Neural cell (in vitro differentiated cells): ENCODE data around the gene YPEL4. TPM values are rescaled to one million over a fixed set of nuclear protein-coding genes. Genes with fewer than 3 reads are reported as not detected.

ENCODE experiments used
- H2AFZ ChIP-seq: fragments of 200-600, 300-800 bp; sonication (generic), shearing (Covaris generic); 2 replicates; pipeline ENCODE4 v1.6.0; 2014; ENCODE audit warnings: low read depth, mild to moderate bottlenecking, antibody characterized with exemption, low read length, moderate library complexity
- H3F3A ChIP-seq: fragments of 200-600 bp; shearing (Covaris generic); 2 replicates; pipeline ENCODE4 v1.6.1; 2016; ENCODE audit warnings: mild to moderate bottlenecking, moderate library complexity, mixed read lengths, antibody characterized with exemption, low read length; ENCODE audit not compliant: insufficient read depth, poor library complexity, severe bottlenecking
- H3K27ac ChIP-seq: fragments of 200-600, 300-800 bp; sonication (generic), shearing (Covaris generic); 2 replicates; pipeline ENCODE4 v1.5.1; 2014; ENCODE audit warnings: mild to moderate bottlenecking, low read length, moderate library complexity
- H3K27me3 ChIP-seq: fragments of 300-800, 200-600 bp; sonication (generic), shearing (Covaris generic); 2 replicates; pipeline ENCODE4 v1.6.0; 2014; ENCODE audit warnings: mild to moderate bottlenecking, low read depth, low read length, moderate library complexity; ENCODE audit not compliant: insufficient read depth
- H3K36me3 ChIP-seq: fragments of 300-800, 200-600 bp; sonication (generic), shearing (Covaris generic); 2 replicates; pipeline ENCODE4 v1.5.1; 2014; ENCODE audit warnings: mild to moderate bottlenecking, antibody characterized with exemption, low read length, moderate library complexity; ENCODE audit not compliant: insufficient read depth
- H3K4me2 ChIP-seq: fragments of 300-800, 200-600 bp; sonication (generic), shearing (Covaris generic); 2 replicates; pipeline ENCODE4 v1.6.0; 2014; ENCODE audit warnings: mild to moderate bottlenecking, low read length
- H3K4me3 ChIP-seq: fragments of 300-800, 200-600 bp; sonication (generic), shearing (Covaris generic); 2 replicates; pipeline ENCODE4 v1.5.1; 2014; ENCODE audit warnings: mild to moderate bottlenecking, low read length, moderate library complexity
- H3K79me2 ChIP-seq: fragments of 200-600 bp; shearing (Covaris generic); replicated peaks from 2 replicates; pipeline ENCODE4 v1.6.0; 2014; ENCODE audit warnings: mild to moderate bottlenecking, low read length, moderate library complexity; ENCODE audit not compliant: insufficient read depth
- H3K9ac ChIP-seq: fragments of 300-800, 200-600 bp; sonication (generic), shearing (Covaris generic); 2 replicates; pipeline ENCODE4 v1.6.1; 2016; ENCODE audit warnings: mild to moderate bottlenecking, low read length, mixed read lengths
- H3K9me2 ChIP-seq: fragments of 200-600 bp; shearing (Covaris generic); 2 replicates; pipeline ENCODE4 v1.6.1; 2016; ENCODE audit warnings: mild to moderate bottlenecking, low read length, mixed read lengths; ENCODE audit not compliant: insufficient read depth
- H3K9me3 ChIP-seq: fragments of 200-600, 300-800 bp; sonication (generic), shearing (Covaris generic); 2 replicates; pipeline ENCODE4 v1.6.1; 2016; ENCODE audit warnings: mild to moderate bottlenecking, mixed run types, low read length, moderate library complexity, mixed read lengths
- H4K20me1 ChIP-seq: fragments of 200-600 bp; shearing (Covaris generic); 2 replicates; pipeline ENCODE4 v1.6.1; 2016; ENCODE audit warnings: mild to moderate bottlenecking, mixed run types; ENCODE audit not compliant: insufficient read depth
- CTCF ChIP-seq: fragments of 450-650 bp; IDR thresholded peaks from 2 replicates; pipeline ENCODE4 v1.5.1; 2014; ENCODE audit warnings: antibody characterized with exemption, mild to moderate bottlenecking, moderate library complexity; ENCODE audit not compliant: poor library complexity, severe bottlenecking
- EP300 ChIP-seq: fragments of 450-650 bp; conservative IDR thresholded peaks from 2 replicates; pipeline ENCODE4 v1.6.1; 2014; ENCODE audit warnings: antibody characterized with exemption, mild to moderate bottlenecking, moderate library complexity; ENCODE audit not compliant: poor library complexity, severe bottlenecking
- EZH2 ChIP-seq: fragments of 200-600, 300-800 bp; shearing (Covaris generic), sonication (generic); IDR thresholded peaks from 2 replicates; pipeline ENCODE4 v1.6.1; 2014; ENCODE audit warnings: antibody characterized with exemption, low read length, borderline replicate concordance, mild to moderate bottlenecking; ENCODE audit not compliant: insufficient read depth, poor library complexity, severe bottlenecking
- MXI1 ChIP-seq: fragments of 450-650 bp; conservative IDR thresholded peaks from 2 replicates; pipeline ENCODE4 v1.6.1; 2014; ENCODE audit warnings: antibody characterized with exemption, mild to moderate bottlenecking; ENCODE audit not compliant: poor library complexity, severe bottlenecking
- POLR2AphosphoS5 ChIP-seq: IDR thresholded peaks from 2 replicates; pipeline ENCODE4 v1.6.1; 2012
- RAD21 ChIP-seq: fragments of 450-650 bp; conservative IDR thresholded peaks from 2 replicates; pipeline ENCODE4 v1.6.1; 2014; ENCODE audit warnings: antibody characterized with exemption, mild to moderate bottlenecking, moderate library complexity
- REST ChIP-seq: IDR thresholded peaks from 2 replicates; pipeline ENCODE4 v1.6.1; 2012; ENCODE audit warnings: borderline replicate concordance
- SMC3 ChIP-seq: fragments of 450-650 bp; conservative IDR thresholded peaks from 2 replicates; pipeline ENCODE4 v1.6.1; 2014; ENCODE audit warnings: antibody characterized with exemption, mild to moderate bottlenecking, moderate library complexity; ENCODE audit not compliant: poor library complexity
- TAF1 ChIP-seq: IDR thresholded peaks from 2 replicates; pipeline ENCODE4 v1.6.1; 2012; ENCODE audit warnings: low read depth
- polyA plus RNA-seq: library from polyadenylated mRNA; depleted of rRNA; stranded (reverse); fragments of >200 nt; gene quantifications from 2 replicates; pipeline ENCODE4 v1.2.3, GENCODE V29; 2014

YPEL4 gene
- polyA plus RNA-seq, 1 donor from 2014 or later: 18.4 TPM

DNA sequence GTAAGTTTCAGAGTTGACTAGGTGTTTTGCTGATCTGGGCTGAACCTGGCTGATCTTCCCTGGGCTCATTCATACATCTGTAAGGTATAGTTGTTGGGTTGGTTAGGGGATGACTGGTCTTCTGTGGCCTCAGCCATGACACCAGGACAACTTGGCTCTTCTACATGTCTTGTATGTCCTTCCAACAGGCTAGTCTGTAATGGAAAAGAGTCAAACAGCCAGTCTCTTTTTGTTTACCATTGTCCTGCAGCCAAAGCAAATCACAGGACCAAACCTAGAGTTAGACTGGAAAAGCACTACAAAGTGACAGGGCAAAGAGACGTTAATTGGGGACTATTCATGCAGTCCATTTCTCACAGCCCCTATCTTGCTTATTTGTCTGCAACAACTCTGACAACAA lies 34.4 kb downstream of the YPEL4 start:
- no peak overlapping the region for H3K27ac ChIP-seq
- no peak overlapping the region for H3K4me3 ChIP-seq
- H3K36me3 ChIP-seq: no peaks in the 10 kb centered on the region
- no peak overlapping the region for H2AFZ ChIP-seq
- no peak overlapping the region for H3K9ac ChIP-seq
- H3K79me2 ChIP-seq: no peaks in the 10 kb centered on the region
- H3F3A ChIP-seq: no peaks in the 10 kb centered on the region
- H3K27me3 ChIP-seq: no peaks in the 10 kb centered on the region
- H4K20me1 ChIP-seq: no peaks in the 10 kb centered on the region
- no peaks in the 10 kb centered on the region for H3K9me2 ChIP-seq
- TF ChIP-seq MXI1 (no peak), EP300 (no peak), SMC3 (no peak), EZH2 (no peak), CTCF (no peak), TAF1 (no peak), REST (no peak), POLR2AphosphoS5 (no peak), RAD21 (no peak)
- no peak overlapping the region for H3K4me2 ChIP-seq
- H3K9me3 ChIP-seq: no peaks in the 10 kb centered on the region

GRCh38 chr11:57614234-57614772 lies 35.4 kb downstream of the YPEL4 start:
- TF ChIP-seq RAD21 (no peak), TAF1 (no peak), MXI1 (no peak), SMC3 (no peak), CTCF (no peak), EP300 (no peak), REST (no peak), EZH2 (no peak), POLR2AphosphoS5 (no peak)
- no peak overlapping the region for H3K4me2 ChIP-seq
- no peaks in the 10 kb centered on the region for H3K36me3 ChIP-seq
- H3K27me3 ChIP-seq: no peaks in the 10 kb centered on the region
- no peak overlapping the region for H3K4me3 ChIP-seq
- no peaks in the 10 kb centered on the region for H3K79me2 ChIP-seq
- no peak overlapping the region for H3K27ac ChIP-seq
- H3K9ac ChIP-seq: no peak overlapping the region
- H2AFZ ChIP-seq: no peak overlapping the region
- H3K9me3 ChIP-seq: no peaks in the 10 kb centered on the region
- H4K20me1 ChIP-seq: no peaks in the 10 kb centered on the region
- H3K9me2 ChIP-seq: no peaks in the 10 kb centered on the region
- H3F3A ChIP-seq: no peaks in the 10 kb centered on the region
